GM11168 (cell line): Measurements from ENCODE around the gene GALNT2.

Experiments
- in situ Hi-C: fragments of 300-500 bp; cut with MboI; formaldehyde crosslinking; loops from one replicate; pipeline ENCODE4 v1.12.0; 2022; ENCODE audit warnings: low sequenced_read_pairs; ENCODE audit not compliant: unreplicated experiment

Gene GALNT2

DNA sequence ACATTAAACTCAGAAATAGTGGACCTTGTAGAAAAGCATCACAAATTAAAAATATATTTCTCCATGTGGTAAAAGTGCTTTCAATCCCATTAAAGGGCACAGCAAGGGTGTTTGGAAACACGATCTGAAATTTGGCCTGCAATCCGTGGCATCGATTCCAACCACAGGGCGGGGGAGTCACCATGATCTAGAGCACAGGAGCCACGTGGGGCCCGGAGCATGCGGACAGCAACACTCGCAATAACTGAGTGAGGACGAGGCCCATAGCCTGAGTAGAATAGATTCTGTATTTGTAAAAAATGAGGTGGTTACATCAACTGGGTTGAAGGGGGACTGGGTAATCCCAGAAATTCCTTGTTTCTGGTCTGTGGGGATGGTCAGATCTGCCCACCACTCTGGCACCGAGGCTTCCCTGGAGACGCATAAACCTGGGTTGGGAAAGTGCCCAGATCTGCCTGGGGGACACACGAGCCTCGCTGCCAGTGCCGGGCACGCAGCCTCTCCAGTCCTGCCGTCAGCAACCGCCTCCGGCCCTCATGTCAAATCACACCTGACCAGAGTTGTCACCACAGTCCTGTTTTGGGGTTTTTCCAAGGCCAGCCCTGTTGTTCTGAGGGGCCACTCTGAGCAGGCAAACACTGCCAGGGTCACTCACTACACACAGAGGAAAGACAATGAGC is 254.8 kb downstream of the GALNT2 start:
- in situ Hi-C loops: loop anchor here (25.0 kb wide), 1 partner anchor 660 kb away; no protein-coding TSS in a partner anchor

- in situ Hi-C loops: loop anchor here (25.0 kb wide), 1 partner anchor 660 kb away; no protein-coding TSS in a partner anchor
Observed at GRCh38 chr1:230322421-230322756, 255.4 kb downstream of the GALNT2 start.

DNA sequence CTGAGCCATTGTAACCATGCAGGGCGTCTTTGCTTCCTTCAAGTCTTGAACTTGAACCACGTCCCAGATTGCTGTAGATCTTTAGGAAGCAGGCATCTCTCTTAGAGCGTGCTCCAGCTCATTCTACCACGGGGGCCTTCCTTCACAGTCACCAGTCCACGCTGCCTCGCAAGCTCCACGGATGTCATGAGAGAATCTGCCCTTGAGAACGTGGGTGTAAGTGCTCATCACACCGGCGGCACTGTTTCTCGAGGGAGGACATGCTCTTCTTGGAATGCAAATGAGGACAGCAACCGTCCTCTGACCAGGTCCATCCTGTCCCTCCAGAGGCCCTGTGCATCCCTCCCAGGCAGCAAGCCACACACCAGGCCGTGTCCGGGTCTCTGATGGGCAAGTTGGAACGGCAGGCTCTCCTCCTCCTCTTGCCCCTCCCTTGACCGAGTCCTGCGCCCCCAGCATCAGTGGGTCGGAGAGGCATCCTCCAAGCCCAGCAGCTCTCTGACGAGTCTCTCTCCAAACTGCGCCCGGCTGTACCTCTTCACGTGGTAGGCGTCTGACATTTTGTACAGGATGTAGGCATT is 256.0 kb downstream of the GALNT2 start:
- in situ Hi-C loops: loop anchor here (25.0 kb wide), 1 partner anchor 661 kb away; no protein-coding TSS in a partner anchor

GRCh38 chr1:230323686-230324085 is 256.6 kb downstream of the GALNT2 start:
- in situ Hi-C loops: loop anchor here (25.0 kb wide), 1 partner anchor 661 kb away; no protein-coding TSS in a partner anchor

GRCh38 chr1:230326971-230327891 is 260.2 kb downstream of the GALNT2 start:
- in situ Hi-C loops: no loop called here

DNA sequence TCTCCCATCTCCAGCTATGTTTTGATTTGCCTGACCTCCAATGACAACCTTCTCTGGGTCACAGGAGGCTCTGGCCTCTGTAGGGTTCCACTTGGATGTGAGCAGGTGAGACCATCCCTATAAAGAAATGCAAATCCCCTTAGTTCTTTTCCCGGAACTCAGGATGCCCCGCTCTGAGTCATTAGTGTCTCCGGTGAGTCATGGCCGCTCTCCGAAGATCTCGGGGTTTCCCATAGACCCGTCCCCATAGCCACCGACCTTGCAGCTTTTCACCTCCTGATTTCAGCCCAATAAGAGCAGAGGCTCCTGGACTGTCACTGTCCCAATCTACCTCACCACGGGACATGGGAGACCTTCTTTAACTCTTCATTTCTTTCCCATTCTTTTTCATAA is 260.9 kb downstream of the GALNT2 start:
- in situ Hi-C loops: no loop called here

- in situ Hi-C loops: no loop called here
Observed at GRCh38 chr1:230328342-230329015, 261.4 kb downstream of the GALNT2 start.

GRCh38 chr1:230330157-230330556 is 263.1 kb downstream of the GALNT2 start:
- in situ Hi-C loops: no loop called here
